CD1c-positive myeloid dendritic cell (primary cell): Measurements from ENCODE around the gene SDHB.
"Not testable (repeated sequence)": the region's sequence is repeated elsewhere in the genome, so short reads cannot be mapped to it uniquely, and the experiment has no call there.

Experiments
- DNase-seq: peaks from one replicate; pipeline ENCODE4 v3.0.0-alpha.2; 2016; ENCODE audit errors: extremely low spot score

SDHB gene

GRCh38 chr1:17075470-17076255 lies 21.8 kb upstream of the SDHB start:
- peak; percentile 58 for DNase-seq

GRCh38 chr1:17071794-17072193 lies 18.0 kb upstream of the SDHB start:
- DNase-seq = no peak

- DNase-seq = no peak
Measured at GRCh38 chr1:17070163-17070525, 16.3 kb upstream of the SDHB start.

GRCh38 chr1:17069452-17070162 lies 15.8 kb upstream of the SDHB start:
- DNase-seq = no peak

GRCh38 chr1:17068789-17069188 lies 15.0 kb upstream of the SDHB start:
- DNase-seq = no peak

- no peak for DNase-seq
Measured at GRCh38 chr1:17067465-17068240, 13.8 kb upstream of the SDHB start.

- no peak for DNase-seq
Measured at GRCh38 chr1:17067069-17067426, 13.2 kb upstream of the SDHB start.

- DNase-seq = peak; percentile 68
Measured at GRCh38 chr1:17066361-17067068, 12.7 kb upstream of the SDHB start.

GRCh38 chr1:17065666-17066065 lies 11.8 kb upstream of the SDHB start:
- DNase-seq = peak; percentile 70

- not testable (repeated sequence) for DNase-seq
Measured at GRCh38 chr1:17062751-17063150, 8.9 kb upstream of the SDHB start.

- DNase-seq = no peak
Measured at GRCh38 chr1:17061892-17062291, 8.1 kb upstream of the SDHB start.

GRCh38 chr1:17061486-17061885 lies 7.7 kb upstream of the SDHB start:
- peak; percentile 40 for DNase-seq

- DNase-seq = peak; percentile 42
Measured at GRCh38 chr1:17060306-17060749, 6.5 kb upstream of the SDHB start.

- peak; percentile 77 for DNase-seq
Measured at GRCh38 chr1:17059391-17060305, 5.8 kb upstream of the SDHB start.

GRCh38 chr1:17056551-17056950 lies 2.7 kb upstream of the SDHB start:
- DNase-seq = no peak

- DNase-seq = no peak
Measured at GRCh38 chr1:17055801-17056200, 2.0 kb upstream of the SDHB start.

GRCh38 chr1:17053086-17053684 lies 647 bp downstream of the SDHB start:
- DNase-seq = peak; percentile 62

GRCh38 chr1:17052641-17053040 lies 1.2 kb downstream of the SDHB start:
- peak; percentile 47 for DNase-seq

- no peak for DNase-seq
Measured at GRCh38 chr1:17052038-17052437, 1.8 kb downstream of the SDHB start.

GRCh38 chr1:17047924-17048323 lies 5.9 kb downstream of the SDHB start:
- DNase-seq = no peak

GRCh38 chr1:17046334-17046657 lies 7.5 kb downstream of the SDHB start:
- DNase-seq = no peak
